NCI-H748 treated with DMSO at 0.1 percent for 48 hours (cell line): ENCODE data around the gene LIPT1.
A peak's percentile ranks its signal among the peaks of the same experiment; 100 is the strongest.
"Not testable (repeated sequence)": the region's sequence is repeated elsewhere in the genome, so short reads cannot be mapped to it uniquely, and the experiment has no call there.

Experiments
- DNase-seq: peaks from one replicate; lab custom pipeline; 2025; lab: John Stamatoyannopoulos, UW

LIPT1 gene

GRCh38 chr2:99154643-99155536 lies at the start of gene LIPT1, which contains the start of gene TSGA10:
TSS of gene LIPT1 (plus strand) at chr2:99154967. CDS start at chr2:99161958, 6,991 bp downstream.
TSS of gene TSGA10 (minus strand) at chr2:99154942. CDS start at chr2:99109439, 45,503 bp downstream.
- peak; percentile 45 for DNase-seq

GRCh38 chr2:99106913-99107312 lies 47.9 kb upstream of the LIPT1 start:
- no peak for DNase-seq

GRCh38 chr2:99111236-99111635 lies 43.5 kb upstream of the LIPT1 start:
- DNase-seq, result no peak

GRCh38 chr2:99111945-99112344 lies 42.8 kb upstream of the LIPT1 start:
- DNase-seq, result no peak

- DNase-seq, result no peak
These were observed 42.1 kb upstream of the LIPT1 start for GRCh38 chr2:99112617-99113016.

- DNase-seq, result no peak
These were observed 26.8 kb upstream of the LIPT1 start for GRCh38 chr2:99127981-99128380.

GRCh38 chr2:99135044-99135556 lies 19.7 kb upstream of the LIPT1 start:
- DNase-seq, result not testable (repeated sequence)

GRCh38 chr2:99139003-99139402 lies 15.8 kb upstream of the LIPT1 start:
- no peak for DNase-seq

- DNase-seq, result no peak
These were observed 14.5 kb upstream of the LIPT1 start for GRCh38 chr2:99140056-99140859.

- no peak for DNase-seq
These were observed 14.0 kb upstream of the LIPT1 start for GRCh38 chr2:99140860-99141109.

GRCh38 chr2:99141110-99142108 lies 13.4 kb upstream of the LIPT1 start, which contains the start of gene C2orf15:
TSS of gene C2orf15 (plus strand) at chr2:99141707. CDS start at chr2:99150559, 8,852 bp downstream.
- DNase-seq, result peak; percentile 93

GRCh38 chr2:99150706-99151105 lies 4.1 kb upstream of the LIPT1 start:
- DNase-seq, result no peak

GRCh38 chr2:99152199-99152895 lies 2.4 kb upstream of the LIPT1 start:
- DNase-seq, result no peak

- no peak for DNase-seq
These were observed 704 bp upstream of the LIPT1 start for GRCh38 chr2:99153921-99154604.

- DNase-seq, result no peak
These were observed 2.1 kb downstream of the LIPT1 start for GRCh38 chr2:99156891-99157290.

GRCh38 chr2:99158599-99158998 lies 3.8 kb downstream of the LIPT1 start:
- DNase-seq, result no peak

GRCh38 chr2:99159594-99159993 lies 4.8 kb downstream of the LIPT1 start:
- no peak for DNase-seq

- no peak for DNase-seq
These were observed 11.5 kb downstream of the LIPT1 start for GRCh38 chr2:99166218-99166617.

- DNase-seq, result no peak
These were observed 14.8 kb downstream of the LIPT1 start for GRCh38 chr2:99169534-99169933.
